8988T (cell line): ENCODE measurements around the gene CPOX.

Experiments used
- DNase-seq: peaks from one replicate; pipeline ENCODE4 v3.0.0; 2011

CPOX gene

GRCh38 chr3:98532709-98533571 lies 60.5 kb downstream of the CPOX start:
- DNase-seq: no peak

GRCh38 chr3:98532275-98532637 lies 61.2 kb downstream of the CPOX start:
- no peak for DNase-seq

DNA sequence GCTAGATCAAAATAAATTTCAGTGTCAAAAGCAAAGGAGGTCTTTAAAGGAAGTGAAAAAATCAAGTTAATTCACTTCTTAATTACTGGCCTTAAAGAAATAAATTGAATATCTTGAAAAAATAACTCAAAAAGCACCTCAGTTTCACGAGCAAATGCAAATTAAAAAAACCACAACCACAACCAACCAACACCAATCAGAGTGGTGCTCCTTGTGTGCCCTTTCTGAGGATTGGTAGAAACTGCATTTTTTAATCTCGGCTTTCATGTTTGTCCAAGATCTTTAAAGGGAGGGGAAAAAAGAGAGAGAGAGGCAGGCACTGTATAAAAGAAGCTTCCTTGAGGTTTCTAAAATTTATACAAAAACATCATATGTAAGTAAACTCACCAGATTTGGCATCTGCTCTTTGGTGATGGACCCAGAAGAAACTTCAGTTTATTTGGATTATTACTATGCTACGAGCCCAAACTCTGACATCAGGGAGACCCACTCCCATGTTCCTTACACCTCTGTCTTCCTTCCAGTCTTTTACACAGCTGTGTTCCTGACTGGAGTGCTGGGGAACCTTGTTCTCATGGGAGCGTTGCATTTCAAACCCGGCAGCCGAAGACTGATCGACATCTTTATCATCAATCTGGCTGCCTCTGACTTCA lies 61.7 kb downstream of the CPOX start, which contains the start of gene GPR15:
GPR15 (plus strand) TSS at position 357 of the 653 bp plus-strand sequence; CDS start at position 413, 56 bp downstream.
- DNase-seq: no peak

- DNase-seq: no peak
Measured at GRCh38 chr3:98530676-98531075, 62.7 kb downstream of the CPOX start.

- no peak for DNase-seq
Measured at GRCh38 chr3:98529856-98530459, 63.5 kb downstream of the CPOX start.
